Stimulated activated CD4-positive, alpha-beta T cell treated with anti-CD3 and anti-CD28 coated beads, TNF-alpha, amount 100 ng/mL, for 48 hours (primary cell): ENCODE data around the gene TCL1A.
"Not testable (repeated sequence)": the region's sequence is repeated elsewhere in the genome, so short reads cannot be mapped to it uniquely, and the experiment has no call there.

ENCODE experiments used
- DNase-seq, 3 donors: peaks; one replicate each; pipeline ENCODE4 v3.0.0-alpha.2; 2020; ENCODE audit warnings: low read depth in 3 of 3

Gene TCL1A, protein sequence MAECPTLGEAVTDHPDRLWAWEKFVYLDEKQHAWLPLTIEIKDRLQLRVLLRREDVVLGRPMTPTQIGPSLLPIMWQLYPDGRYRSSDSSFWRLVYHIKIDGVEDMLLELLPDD

DNA sequence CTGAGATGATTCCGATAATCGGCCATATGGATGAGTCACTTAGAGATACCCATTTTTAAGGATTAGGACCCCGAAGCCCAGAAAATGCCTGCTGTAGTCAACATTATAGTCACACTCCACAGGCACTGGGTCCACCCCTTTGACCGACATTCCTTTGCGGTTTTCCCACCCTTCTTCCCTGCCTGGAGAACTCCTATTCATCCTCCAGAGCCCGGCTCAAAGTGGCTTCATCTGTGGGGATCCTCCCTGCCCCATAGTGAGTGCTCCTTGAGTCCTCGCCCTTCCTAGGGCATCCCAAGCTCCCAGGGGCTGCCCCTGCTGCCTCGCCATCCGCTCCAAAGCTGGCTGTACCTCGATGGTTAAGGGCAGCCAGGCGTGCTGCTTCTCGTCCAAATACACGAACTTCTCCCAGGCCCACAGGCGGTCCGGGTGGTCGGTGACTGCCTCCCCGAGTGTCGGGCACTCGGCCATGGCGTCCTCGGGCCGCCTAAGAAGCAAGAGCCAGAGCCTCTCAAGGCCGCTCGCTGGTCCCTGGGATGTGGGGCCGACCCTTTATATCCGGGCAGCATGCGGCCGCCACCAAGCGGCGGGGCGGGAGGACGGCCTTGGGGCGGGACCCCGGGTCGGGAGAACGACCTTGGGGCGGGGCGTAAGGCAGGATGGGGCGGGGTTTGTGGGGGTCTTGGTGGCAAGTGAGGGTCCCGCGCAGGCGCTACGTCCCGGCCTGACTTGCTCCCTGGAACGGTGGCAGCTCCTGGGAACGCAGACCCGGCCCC is at the start of gene TCL1A:
Gene TCL1A, minus strand, starts transcription at position 530 of the 776 bp plus-strand sequence. Its CDS starts 59 bp downstream, at position 471.
- no peak for DNase-seq

DNA sequence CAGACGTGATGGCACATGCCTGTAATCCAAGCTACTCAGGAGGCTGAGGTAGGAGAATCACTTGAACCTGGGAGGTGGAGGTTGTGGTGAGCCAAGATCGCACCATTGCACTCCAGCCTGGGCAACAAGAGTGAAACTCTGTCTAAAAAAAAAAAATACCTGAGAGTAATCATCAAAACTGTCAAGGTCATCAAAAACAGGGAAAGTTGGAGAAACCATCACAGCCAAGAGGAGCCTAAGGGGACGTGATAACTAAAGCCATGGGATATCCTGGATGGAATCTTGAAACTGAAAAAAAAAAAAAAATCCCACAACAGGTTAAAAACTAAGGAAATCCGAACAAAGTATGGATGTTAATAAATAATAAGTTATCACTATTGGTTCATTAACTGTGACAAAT is 49.1 kb upstream of the TCL1A start:
- DNase-seq, result not testable (repeated sequence)

- DNase-seq, result no peak
These were observed 47.5 kb upstream of the TCL1A start for GRCh38 chr14:95761436-95761835.

GRCh38 chr14:95760596-95760995 is 46.7 kb upstream of the TCL1A start:
- DNase-seq, result no peak

GRCh38 chr14:95759941-95760340 is 46.0 kb upstream of the TCL1A start:
- DNase-seq, result no peak

- DNase-seq, result no peak
These were observed 44.4 kb upstream of the TCL1A start for GRCh38 chr14:95758331-95758730.

DNA sequence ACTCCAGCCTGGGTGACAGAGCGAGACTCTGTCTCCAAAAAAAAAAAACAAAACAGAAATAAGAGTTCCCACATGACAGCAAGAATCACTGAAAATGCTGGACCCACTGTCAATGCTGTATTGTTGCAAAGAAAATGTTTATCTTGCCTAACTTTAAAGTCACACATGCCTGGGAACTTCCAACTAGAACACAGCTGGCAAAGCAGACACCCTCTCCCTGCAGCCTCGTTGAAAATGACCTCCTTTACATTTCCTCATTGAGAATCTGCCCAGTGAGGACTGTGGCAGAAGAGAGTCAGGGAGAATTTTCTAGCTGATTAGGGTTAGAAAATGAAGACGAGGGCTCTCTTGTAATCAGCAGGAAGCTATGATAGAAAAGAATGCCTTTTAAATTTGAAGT is 42.8 kb upstream of the TCL1A start:
- DNase-seq, result no peak

DNA sequence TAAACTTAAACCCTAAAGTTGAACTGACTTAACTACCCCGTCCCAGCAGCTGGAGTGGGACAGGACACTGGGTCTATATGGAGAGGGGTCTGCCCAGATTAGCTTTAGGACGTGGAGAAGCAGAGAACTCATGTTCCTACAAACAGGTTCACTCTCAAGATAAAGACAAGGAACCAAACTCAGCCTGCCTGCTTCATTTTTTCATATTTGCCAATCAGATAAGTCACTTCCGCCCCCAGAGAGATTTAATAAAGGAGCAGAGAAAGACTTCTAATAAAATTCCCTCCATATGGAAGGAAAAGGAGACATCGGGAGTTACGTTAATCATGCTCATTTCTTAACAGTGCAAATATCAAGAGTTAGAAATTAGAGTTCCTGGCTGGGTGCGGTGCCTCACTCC is 42.2 kb upstream of the TCL1A start:
- DNase-seq, result no peak

- no peak for DNase-seq
These were observed 27.9 kb upstream of the TCL1A start for GRCh38 chr14:95741781-95742180.

DNA sequence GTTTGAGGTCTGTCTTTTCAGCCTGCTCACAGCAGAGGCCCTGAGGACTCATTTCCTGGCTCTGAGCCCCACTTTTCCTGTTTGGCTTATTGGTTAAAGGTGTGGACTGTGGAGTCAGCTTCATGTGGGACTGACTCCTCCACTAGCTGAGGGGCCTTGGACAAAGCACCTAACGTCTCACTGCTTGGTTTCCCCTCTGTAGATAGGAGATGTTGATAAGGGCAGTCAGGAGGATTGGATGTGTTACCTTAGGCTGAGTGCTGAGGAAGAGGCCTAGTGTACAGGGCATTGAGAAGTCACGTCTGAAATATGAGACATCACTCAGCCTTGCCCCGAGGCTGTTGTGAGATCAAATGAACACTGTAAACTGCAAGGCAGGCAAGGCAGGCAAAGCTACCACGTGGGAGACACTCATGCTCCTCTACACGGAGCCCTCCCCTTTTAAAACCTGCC is 27.1 kb upstream of the TCL1A start:
- no peak for DNase-seq

DNA sequence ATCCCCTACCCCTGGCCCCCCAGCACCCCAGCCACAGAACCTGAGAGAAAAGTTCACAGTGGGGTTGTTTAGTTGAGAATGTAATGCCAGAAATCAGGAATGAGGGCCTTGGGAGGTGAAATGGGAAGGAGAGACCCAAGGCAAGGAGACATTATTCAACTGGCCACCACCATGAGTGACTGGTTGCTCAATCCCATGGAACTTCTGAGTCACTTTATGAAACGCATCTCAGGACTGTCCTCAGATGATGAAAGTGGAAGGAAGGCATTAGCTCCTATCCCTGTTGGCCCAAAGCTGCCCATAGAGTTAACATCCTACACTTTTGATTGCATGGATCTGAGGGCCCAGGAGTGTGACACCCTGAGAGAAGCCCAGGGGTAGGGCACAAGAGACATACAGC is 25.4 kb upstream of the TCL1A start:
- DNase-seq, result no peak

DNA sequence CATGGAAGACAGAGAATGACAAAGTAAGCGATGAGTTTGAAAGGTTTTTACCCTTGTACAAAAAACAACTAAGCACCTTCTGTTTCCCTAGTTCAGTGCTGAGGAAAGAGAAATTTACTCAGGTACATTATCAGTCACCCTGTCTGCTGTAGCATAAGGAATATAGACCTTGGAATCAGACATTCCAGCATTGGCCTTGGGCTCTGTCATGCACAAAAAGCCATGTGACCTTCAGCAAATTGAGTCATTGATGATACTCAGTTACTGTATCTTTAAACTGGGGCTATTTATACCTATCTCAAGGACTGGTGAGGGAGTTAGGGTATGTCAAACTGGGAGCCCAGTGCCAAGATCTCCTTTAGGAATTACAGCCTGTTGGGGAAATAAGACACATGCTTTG is 19.3 kb upstream of the TCL1A start:
- no peak for DNase-seq

GRCh38 chr14:95730126-95730525 is 16.2 kb upstream of the TCL1A start:
- DNase-seq, result no peak

- not testable (repeated sequence) for DNase-seq
These were observed 15.6 kb upstream of the TCL1A start for GRCh38 chr14:95729402-95730028.

DNA sequence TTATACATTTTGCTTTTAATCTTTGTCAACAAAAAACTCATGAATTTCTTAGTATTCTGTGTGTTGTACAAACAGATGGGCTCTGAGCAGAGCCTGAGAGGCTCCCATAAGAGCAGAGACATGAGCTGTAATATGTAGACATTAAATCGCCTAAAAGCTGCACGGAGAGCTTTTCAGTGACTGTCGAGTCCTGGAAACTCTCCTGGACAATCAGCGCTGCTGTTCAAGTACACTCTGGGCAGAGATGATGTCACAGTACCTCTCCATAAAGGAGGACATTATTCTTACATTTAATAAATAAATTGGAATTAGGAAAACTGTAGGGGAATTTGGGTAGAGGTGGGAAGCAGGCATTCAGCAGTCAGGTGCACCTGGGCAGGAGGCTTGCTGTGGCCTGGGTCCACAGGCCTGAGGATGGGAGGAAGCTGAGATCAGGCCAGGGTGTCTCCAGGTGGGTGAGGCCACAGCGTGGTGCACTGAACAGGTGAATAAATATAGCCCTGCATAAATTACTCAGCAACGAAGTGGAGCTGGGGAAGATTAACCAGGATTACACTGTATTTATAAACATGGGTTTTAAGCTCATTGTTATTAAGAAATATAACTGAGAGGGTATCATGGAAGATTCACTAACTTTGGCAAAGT is 13.3 kb upstream of the TCL1A start:
- no peak for DNase-seq

- DNase-seq, result no peak
These were observed 11.9 kb upstream of the TCL1A start for GRCh38 chr14:95725685-95726336.

DNA sequence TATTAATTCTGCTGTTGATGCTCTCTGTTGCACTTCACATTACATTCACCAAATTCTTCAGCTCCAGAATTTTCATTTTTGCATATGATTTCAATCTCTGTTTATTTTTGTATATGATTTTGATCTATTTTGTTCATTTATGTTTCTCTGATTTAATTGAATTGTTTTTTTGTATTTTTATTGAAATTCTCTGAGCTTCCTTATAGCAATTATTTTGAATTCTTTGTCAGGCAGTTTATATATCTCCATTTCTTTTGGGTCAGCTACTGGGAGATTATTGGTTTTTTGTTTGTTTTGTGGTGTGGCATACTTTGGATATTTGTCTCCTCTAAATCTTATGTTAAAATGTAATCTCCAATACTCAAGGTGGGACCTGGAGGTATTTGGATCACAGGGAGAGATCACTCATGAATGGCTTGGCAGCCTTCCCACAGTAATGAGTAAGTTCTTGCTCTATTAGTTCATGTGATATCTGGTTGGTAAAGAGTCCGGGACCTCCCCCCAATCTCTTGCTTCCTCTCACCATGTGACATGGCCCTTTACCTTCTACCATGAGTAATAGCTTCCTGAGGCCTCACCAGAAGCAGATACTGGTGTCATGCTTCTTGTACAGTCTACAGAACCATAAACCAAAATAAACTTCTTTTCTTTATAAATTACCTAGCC is 8.7 kb upstream of the TCL1A start:
- DNase-seq, result no peak

DNA sequence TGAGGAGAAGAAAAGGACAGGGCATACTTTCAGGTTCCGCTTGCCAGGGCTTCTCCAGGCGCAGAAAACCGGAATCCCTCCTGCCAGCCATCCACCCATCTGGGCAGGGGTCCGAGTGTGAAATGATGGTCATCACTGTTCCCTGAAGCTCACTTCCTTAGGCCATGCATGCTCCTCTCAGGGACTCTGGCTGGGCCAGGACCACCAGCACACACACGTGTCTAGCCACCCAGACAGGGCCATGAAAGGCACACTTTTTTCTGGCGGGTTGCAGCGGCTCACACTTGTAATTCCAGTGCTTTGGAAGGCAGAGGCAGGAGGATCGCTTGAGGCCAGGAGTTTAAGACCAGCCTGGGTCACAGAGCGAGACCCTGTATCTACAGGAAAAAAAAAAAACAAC is 1.5 kb downstream of the TCL1A start:
- no peak for DNase-seq

DNA sequence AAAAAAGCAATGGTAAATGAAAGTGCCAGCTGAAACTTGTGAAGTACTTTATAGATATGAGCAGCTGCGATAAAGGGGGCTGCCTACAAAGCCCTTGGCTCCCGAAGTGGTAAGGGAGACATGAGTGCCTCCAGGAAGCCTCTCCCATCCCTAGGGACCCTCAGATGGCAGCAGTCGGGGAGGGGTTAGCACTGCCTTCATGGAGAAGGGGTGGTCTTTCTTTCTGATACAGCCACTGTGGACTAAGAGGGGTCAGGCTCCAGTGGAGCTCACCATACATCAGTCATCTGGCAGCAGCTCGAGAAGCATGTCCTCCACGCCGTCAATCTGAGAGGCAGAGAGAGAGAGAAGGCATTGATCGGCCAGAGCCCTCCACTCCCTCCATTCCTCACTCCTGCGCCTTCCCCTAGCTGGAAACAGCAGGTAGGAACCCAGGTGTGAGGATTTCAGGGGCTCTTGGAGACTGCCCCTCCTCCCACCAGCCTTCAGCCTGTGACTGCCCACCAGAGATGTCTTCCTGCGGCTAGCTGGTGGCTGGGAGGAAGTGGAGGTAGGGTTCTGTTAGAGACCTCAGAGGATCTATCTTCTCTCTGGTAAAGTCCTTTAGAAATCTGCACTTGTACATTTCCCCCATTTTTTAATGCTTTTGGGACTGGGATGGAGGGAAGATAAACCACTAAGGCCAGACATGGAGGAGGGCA is 2.3 kb downstream of the TCL1A start:
- DNase-seq, result no peak

- no peak for DNase-seq
These were observed 3.8 kb downstream of the TCL1A start for GRCh38 chr14:95710106-95710505.

DNA sequence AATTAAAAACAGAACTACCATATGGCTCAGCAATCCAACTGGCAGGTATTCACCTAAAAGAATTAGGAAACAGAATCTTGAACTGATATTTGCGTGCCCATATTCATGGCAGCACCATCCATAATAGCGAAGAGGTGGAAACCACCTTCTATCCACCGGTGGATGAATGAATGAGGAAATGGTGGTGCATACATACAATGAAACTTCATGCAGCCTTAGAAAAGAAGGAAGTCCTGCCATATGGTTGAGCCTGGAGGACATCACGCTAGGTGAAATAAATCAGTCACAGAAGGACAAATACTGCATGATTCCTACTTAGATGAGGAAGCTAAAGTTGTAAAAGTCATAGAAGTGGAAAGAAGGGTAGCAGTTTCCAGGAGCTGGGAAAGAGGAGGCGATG is 6.6 kb downstream of the TCL1A start:
- DNase-seq, result no peak
